Muscle layer of duodenum (tissue), 2 donors: ENCODE data around the gene NR2E3.
"Not testable (repeated sequence)": the region's sequence is repeated elsewhere in the genome, so short reads cannot be mapped to it uniquely, and the experiment has no call there.

Experiments
- H3K27ac ChIP-seq: one replicate; pipeline ENCODE4 v1.7.0; 2013; ENCODE audit warnings: mild to moderate bottlenecking, low read length
- H3K27me3 ChIP-seq: one replicate; pipeline ENCODE4 v1.7.0; 2013; ENCODE audit warnings: low read depth, mild to moderate bottlenecking, control low read depth, low read length
- H3K36me3 ChIP-seq, 2 donors: one replicate each; pipeline ENCODE4 v1.7.0; 2013; ENCODE audit warnings: low read length in 2 of 2, control low read depth in 1 of 2, mild to moderate bottlenecking in 1 of 2; ENCODE audit not compliant: insufficient read depth in 2 of 2, control insufficient read depth in 1 of 2
- H3K4me1 ChIP-seq, 2 donors: one replicate each; pipeline ENCODE4 v1.7.0; 2013; ENCODE audit warnings: low read length in 2 of 2, mild to moderate bottlenecking in 2 of 2, control low read depth in 1 of 2, moderate library complexity in 1 of 2; ENCODE audit not compliant: insufficient read depth in 2 of 2, control insufficient read depth in 1 of 2
- H3K4me3 ChIP-seq, 2 donors: one replicate each; pipeline ENCODE4 v1.7.0; 2013; ENCODE audit warnings: low read length in 2 of 2, low read depth in 1 of 2, mild to moderate bottlenecking in 1 of 2
- H3K9me3 ChIP-seq, 2 donors: one replicate each; pipeline ENCODE4 v1.7.0; 2013; ENCODE audit warnings: low read length in 2 of 2, control low read depth in 1 of 2, mild to moderate bottlenecking in 1 of 2; ENCODE audit not compliant: control insufficient read depth in 1 of 2
- donor health status: healthy.

NR2E3 gene

DNA sequence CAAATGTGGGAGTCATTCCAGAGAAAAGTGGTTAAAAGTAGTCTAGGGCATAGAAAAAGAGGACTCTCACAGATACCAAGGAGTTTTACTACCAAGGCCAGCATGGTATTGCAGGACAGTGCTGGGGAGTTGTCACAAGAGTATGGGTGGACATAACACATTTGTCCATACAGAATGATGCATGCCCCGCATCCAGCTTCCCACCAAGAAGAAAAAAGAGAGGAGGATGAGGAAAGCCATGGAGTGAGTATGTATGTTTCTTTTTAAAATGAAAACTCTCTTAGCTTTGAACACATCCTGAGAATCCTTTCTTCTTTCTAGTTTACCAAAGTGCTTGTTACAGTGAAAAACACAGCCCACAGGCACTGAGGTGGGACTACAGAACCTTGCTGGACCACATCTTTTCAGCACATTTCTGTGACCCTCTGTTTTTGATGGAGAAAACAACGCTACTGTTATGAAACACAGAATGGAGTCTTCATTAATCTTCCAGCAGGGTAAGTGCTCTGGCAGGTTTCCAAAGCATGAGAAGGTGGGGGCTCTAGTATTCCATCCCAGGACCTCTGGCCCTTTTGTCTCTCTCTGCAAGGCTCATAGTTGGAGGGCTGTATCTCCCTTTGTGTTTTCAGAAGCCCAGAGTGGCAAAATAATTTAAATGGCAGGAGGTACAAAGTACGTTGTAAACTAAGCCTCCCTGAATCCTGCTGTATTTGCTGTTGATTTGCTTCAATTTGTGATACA lies 12.7 kb downstream of the NR2E3 start:
- no peaks in the 10 kb centered on the region for H3K27me3 ChIP-seq
- H3K4me1 ChIP-seq = no peaks in the 10 kb centered on the region
- H3K36me3 ChIP-seq = peaks cover 24 to 54% of the 10 kb centered on the region in 2 donors
- H3K9me3 ChIP-seq = peaks cover 9 to 10% of the 10 kb centered on the region in 2 donors
- H3K27ac ChIP-seq = no peak overlapping the region
- H3K4me3 ChIP-seq = no peak overlapping the region

DNA sequence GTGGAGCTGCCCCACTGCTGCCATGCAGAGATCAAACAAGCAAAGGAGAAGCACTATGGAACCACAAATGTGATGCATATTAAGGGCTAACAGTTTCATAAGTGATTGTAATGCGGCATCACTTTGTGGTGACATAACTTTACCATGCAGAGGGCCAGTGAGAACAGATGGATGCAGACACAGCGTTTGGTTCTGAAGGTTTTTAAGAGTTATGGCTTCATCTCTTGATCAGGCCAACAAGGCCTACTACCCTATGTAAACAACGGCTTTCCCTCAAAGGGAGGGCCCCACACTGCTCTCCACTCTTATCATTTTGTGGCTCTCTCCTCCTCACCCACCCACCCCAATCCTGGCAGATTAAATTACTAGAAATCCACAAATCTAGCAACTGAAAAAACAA lies 13.4 kb downstream of the NR2E3 start:
- H3K27me3 ChIP-seq = no peaks in the 10 kb centered on the region
- no peak overlapping the region for H3K27ac ChIP-seq
- no peaks in the 10 kb centered on the region for H3K4me1 ChIP-seq
- peaks cover 9 to 10% of the 10 kb centered on the region in 2 donors for H3K9me3 ChIP-seq
- H3K36me3 ChIP-seq = peaks cover 24 to 61% of the 10 kb centered on the region in 2 donors
- no peak overlapping the region for H3K4me3 ChIP-seq

DNA sequence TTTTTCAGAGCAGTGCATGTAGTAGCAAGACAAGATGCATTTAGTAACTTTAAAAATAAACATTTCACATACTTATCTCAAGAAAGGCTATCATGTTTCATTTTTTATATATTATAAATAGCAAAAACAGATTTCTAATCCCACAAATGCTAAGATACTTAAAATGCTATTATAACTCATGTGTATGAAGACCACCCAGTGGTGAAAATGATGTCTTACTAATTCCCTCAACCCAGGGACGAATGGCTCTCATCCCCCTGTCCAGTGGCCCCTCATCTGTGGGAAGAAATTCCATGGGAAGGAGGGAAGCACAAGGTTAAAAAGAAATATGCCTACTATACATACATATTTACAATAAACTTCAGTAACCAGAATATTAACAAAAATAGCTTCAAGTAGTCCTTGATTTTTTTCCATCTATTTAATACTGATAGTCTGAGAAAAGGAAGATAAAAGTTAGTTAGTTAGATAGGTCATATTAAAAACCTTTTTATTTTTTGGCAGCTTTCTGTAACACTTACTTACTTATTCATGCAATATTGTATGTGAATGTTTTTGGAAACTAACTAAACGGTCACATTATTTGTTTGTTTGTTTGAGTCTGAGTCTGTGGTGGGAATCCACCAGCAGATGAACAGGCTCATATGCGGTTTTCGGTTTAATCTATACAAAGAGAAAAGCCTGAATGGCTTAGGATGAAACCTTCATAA lies 14.8 kb downstream of the NR2E3 start:
- Histone ChIP-seq H3K27ac (no peak overlapping the region), H3K9me3 (peaks cover 9 to 10% of the 10 kb centered on the region in 2 donors), H3K36me3 (peaks cover 36 to 73% of the 10 kb centered on the region in 2 donors), H3K4me3 (no peak overlapping the region), H3K4me1 (no peaks in the 10 kb centered on the region), H3K27me3 (no peaks in the 10 kb centered on the region)

DNA sequence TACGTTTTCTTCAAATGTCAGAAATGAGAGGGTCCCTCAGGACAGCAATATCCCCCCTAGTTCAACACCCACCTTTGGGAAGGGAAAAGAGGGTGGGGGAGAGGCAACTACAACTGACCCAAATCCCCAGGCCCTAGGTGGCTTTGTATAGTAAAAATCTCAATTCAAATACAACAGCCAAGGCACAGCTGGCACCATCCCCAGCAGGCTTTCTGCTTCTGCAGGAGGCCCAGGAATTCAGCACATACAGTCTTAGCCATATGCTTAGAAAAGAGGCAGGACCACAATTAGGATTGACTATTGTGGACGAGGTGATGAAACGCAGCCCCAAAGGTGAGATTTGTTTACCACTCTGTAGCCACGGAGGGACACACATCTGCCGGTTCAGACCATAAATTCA lies 15.8 kb downstream of the NR2E3 start:
- no peaks in the 10 kb centered on the region for H3K4me1 ChIP-seq
- H3K36me3 ChIP-seq = peaks cover 38 to 76% of the 10 kb centered on the region in 2 donors
- H3K27ac ChIP-seq = no peak overlapping the region
- no peak overlapping the region for H3K4me3 ChIP-seq
- peaks cover 9 to 10% of the 10 kb centered on the region in 2 donors for H3K9me3 ChIP-seq
- H3K27me3 ChIP-seq = no peaks in the 10 kb centered on the region

DNA sequence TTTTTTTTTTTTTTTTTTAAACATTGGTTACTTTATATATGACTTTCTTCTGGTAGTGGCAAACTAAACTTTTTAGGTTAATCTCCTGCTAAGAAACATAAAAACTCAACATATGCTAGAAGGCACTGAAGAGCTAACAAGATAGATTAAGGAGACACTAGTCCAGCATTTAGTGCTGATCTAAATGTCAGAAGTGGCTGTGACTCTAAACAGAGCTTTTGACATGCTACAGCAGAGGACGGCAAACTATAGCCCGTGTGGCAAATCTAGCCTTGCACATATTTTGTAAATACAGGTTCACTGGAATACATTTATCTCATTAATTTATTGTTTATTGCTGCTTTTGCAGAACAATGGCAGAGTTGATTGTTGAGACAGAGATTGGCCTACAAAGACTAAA lies 20.6 kb downstream of the NR2E3 start:
- H3K27ac ChIP-seq = no peak overlapping the region
- peaks cover 34 to 43% of the 10 kb centered on the region in 2 donors for H3K36me3 ChIP-seq
- H3K4me1 ChIP-seq = no peaks in the 10 kb centered on the region
- no peaks in the 10 kb centered on the region for H3K9me3 ChIP-seq
- no peaks in the 10 kb centered on the region for H3K27me3 ChIP-seq
- no peak overlapping the region for H3K4me3 ChIP-seq

DNA sequence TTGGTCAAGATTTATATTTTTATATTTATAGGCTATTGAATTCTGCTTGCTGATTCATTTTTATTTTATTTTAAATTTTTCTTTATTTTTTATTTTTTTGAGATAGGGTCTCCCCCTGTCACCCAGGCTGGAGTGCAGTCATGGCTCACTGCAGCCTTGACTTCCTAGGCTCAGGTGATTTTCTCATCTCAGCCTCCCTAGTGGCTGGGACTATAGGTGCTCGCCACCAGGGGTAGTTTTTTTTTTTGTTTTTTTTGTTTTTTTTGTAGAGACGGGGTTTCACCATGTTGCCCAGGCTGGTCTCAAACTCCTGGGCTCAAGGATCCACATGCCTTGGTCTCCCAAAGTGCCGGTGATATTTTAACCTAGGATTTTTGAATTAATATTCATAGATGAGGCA lies 31.2 kb downstream of the NR2E3 start:
- peaks cover 0 to 6% of the 10 kb centered on the region in 2 donors for H3K4me1 ChIP-seq
- no peak overlapping the region for H3K27ac ChIP-seq
- H3K36me3 ChIP-seq = peaks cover 16 to 32% of the 10 kb centered on the region in 2 donors
- no peaks in the 10 kb centered on the region for H3K9me3 ChIP-seq
- no peaks in the 10 kb centered on the region for H3K27me3 ChIP-seq
- no peak overlapping the region for H3K4me3 ChIP-seq

DNA sequence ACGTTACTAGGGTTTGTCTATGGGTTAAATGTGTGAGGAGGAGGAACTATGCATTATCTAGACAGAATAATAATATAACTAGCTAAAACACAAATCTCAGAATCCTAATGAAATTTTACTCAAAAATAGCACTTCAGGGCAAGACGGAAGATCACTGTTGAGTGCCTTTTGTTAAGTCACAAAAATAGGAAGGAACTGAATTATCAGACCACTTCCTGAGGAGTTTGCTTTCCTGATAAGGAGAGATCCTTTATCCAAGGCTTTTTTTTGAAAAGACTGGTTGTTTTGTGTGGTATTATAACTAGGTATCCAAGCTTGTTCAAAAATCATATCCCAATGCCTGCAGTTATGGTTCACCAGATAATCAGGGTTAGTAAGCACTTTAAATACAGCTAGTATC lies 34.6 kb downstream of the NR2E3 start:
- no peak overlapping the region for H3K4me3 ChIP-seq
- H3K4me1 ChIP-seq = no peaks in the 10 kb centered on the region
- no peak overlapping the region for H3K27ac ChIP-seq
- H3K9me3 ChIP-seq = no peaks in the 10 kb centered on the region
- H3K36me3 ChIP-seq = peaks cover 37 to 53% of the 10 kb centered on the region in 2 donors
- no peaks in the 10 kb centered on the region for H3K27me3 ChIP-seq

DNA sequence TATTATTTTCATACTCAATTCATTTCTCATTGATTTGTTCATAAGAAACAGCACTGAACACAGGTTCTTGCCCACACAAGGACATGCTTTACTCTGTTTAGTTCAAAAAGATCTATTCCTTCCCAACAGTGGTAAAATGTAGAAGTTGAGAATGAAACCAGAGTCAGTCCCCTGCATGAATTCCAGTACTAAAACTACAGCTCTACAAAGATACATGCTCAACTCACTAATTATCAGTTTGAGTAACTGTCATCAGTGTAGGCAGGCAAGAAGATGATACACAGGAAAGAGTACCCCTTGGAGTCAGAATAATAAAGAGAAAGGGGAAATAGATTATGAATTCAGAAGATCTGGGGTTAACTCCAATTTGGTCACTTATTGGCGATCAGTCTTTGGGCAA lies 43.2 kb downstream of the NR2E3 start:
- no peaks in the 10 kb centered on the region for H3K4me1 ChIP-seq
- peaks cover 21 to 49% of the 10 kb centered on the region in 2 donors for H3K36me3 ChIP-seq

DNA sequence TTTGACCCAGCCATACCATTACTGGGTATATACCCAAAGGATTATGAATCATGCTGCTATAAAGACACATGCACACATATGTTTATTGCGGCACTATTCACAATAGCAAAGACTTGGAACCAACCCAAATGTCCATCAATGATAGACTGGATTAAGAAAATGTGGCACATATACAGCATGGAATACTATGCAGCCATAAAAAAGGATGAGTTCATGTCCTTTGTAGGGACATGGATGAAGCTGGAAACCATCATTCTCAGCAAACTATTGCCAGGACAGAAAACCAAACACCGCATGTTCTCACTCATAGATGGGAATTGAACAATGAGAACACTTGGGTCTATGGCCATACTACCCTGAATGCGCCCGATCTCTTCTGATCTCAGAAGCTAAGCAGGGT lies 47.9 kb downstream of the NR2E3 start:
- H3K9me3 ChIP-seq, H3K4me3 ChIP-seq, H3K4me1 ChIP-seq, H3K27me3 ChIP-seq, H3K27ac ChIP-seq: not testable (repeated sequence)
- H3K36me3 ChIP-seq = peaks cover 16 to 38% of the 10 kb centered on the region in 2 donors

More for the DNA sequence above, 43.2 kb downstream of the NR2E3 start:
- H3K4me3 ChIP-seq = no peak overlapping the region
- H3K27ac ChIP-seq = no peak overlapping the region
- no peaks in the 10 kb centered on the region for H3K9me3 ChIP-seq
- H3K27me3 ChIP-seq = no peaks in the 10 kb centered on the region
